ENCODE results near the gene GPRC5D.

The GPRC5D gene

GRCh38 chr12:12933742-12934141 lies 18.2 kb downstream of the GPRC5D start:
- no peak for DNase-seq

- DNase-seq = no peak
Observed at GRCh38 chr12:12930633-12931219, 21.2 kb downstream of the GPRC5D start.

GRCh38 chr12:12929696-12930095 lies 22.3 kb downstream of the GPRC5D start:
- DNase-seq = no peak

GRCh38 chr12:12927211-12928079 lies 24.5 kb downstream of the GPRC5D start:
- peak; percentile 2 to 19 for DNase-seq

- DNase-seq = no peak
Observed at GRCh38 chr12:12926571-12927071, 25.3 kb downstream of the GPRC5D start.

- no peak for DNase-seq
Observed at GRCh38 chr12:12925388-12925787, 26.6 kb downstream of the GPRC5D start.

- no peak for DNase-seq
Observed at GRCh38 chr12:12924169-12924568, 27.8 kb downstream of the GPRC5D start.

- DNase-seq = no peak
Observed at GRCh38 chr12:12922978-12923377, 29.0 kb downstream of the GPRC5D start.

GRCh38 chr12:12922191-12922616 lies 29.8 kb downstream of the GPRC5D start:
- DNase-seq = no peak

GRCh38 chr12:12919666-12920435 lies 32.1 kb downstream of the GPRC5D start:
- no peak for DNase-seq

GRCh38 chr12:12918781-12919389 lies 33.1 kb downstream of the GPRC5D start:
- DNase-seq = no peak

GRCh38 chr12:12917517-12917916 lies 34.5 kb downstream of the GPRC5D start:
- DNase-seq = no peak

- peak; percentile 76 to 79 for DNase-seq
Observed at GRCh38 chr12:12916135-12916944, 35.6 kb downstream of the GPRC5D start.

- no peak for DNase-seq
Observed at GRCh38 chr12:12915656-12916055, 36.3 kb downstream of the GPRC5D start.

- DNase-seq = no peak
Observed at GRCh38 chr12:12912711-12913110, 39.3 kb downstream of the GPRC5D start.

GRCh38 chr12:12909995-12910420 lies 42.0 kb downstream of the GPRC5D start:
- no peak for DNase-seq

- no peak for DNase-seq
Observed at GRCh38 chr12:12909228-12909994, 42.6 kb downstream of the GPRC5D start.

GRCh38 chr12:12908711-12909110 lies 43.3 kb downstream of the GPRC5D start:
- DNase-seq = no peak

GRCh38 chr12:12908252-12908651 lies 43.7 kb downstream of the GPRC5D start:
- DNase-seq = no peak

- DNase-seq = no peak
Observed at GRCh38 chr12:12907552-12907951, 44.4 kb downstream of the GPRC5D start.

Measured in stimulated activated CD4-positive, alpha-beta T cell treated with anti-CD3 and anti-CD28 coated beads, Interleukin-4, amount 100 ng/mL, for 4 hours (primary cell).